GM12878 (cell line): Measurements from ENCODE around the gene ANKRD33. TPM values are rescaled to one million over a fixed set of nuclear protein-coding genes. Genes with fewer than 3 reads are reported as not detected.

ENCODE experiments used
- ATAC-seq: fragments of 200-7000 bp; cut with Tn5 transposase; 3 replicates; pipeline ENCODE4 v1.9.1; 2020; ENCODE audit warnings: mild to moderate bottlenecking, moderate library complexity
- BruUV-seq: library from RNA; stranded (reverse); fragments of 400-500 nt; replicated peaks from 2 replicates; lab custom pipeline; 2021; lab: Mats Ljungman, UMichigan
- CTCF ChIA-PET: fragments of 300-600 bp; sonication (Branson Sonifier 250); formaldehyde crosslinking; extraction: SDS; loops from one replicate; lab custom pipeline; 2021; ENCODE audit warnings: inconsistent platforms; lab: Yijun Ruan, JAX
- POLR2A ChIA-PET: fragments of 350-600 bp; formaldehyde crosslinking; extraction: SDS; loops from one replicate; lab custom pipeline; 2021; ENCODE audit warnings: inconsistent platforms; lab: Charles Lee
- RAD21 ChIA-PET: fragments of 300-600 bp; sonication (Branson Sonifier 250); formaldehyde crosslinking; loops from one replicate; lab custom pipeline; 2023; ENCODE audit warnings: antibody characterized with exemption; ENCODE audit not compliant: unreplicated experiment; lab: Charles Lee
- SMC1A ChIA-PET: fragments of 300-600 bp; sonication (Branson Sonifier 250); formaldehyde crosslinking; loops from one replicate; lab custom pipeline; 2023; ENCODE audit not compliant: unreplicated experiment, uncharacterized antibody; lab: Charles Lee
- DNase-seq: peaks from one replicate; pipeline ENCODE4 v3.0.0-alpha.2; 2011; ENCODE audit warnings: low read depth, low spot score
- FAIRE-seq: peaks from 3 replicates; lab custom pipeline; 2011; peaks lifted over from hg19 to GRCh38; lab: Jason Lieb, UNC
- H2AFZ ChIP-seq: 2 replicates; pipeline ENCODE4 v1.6.0; 2011; ENCODE audit warnings: low read depth, low read length, control low read depth; ENCODE audit not compliant: control insufficient read depth
- H3K27ac ChIP-seq: 2 replicates; pipeline ENCODE4 v1.5.1; 2011; ENCODE audit warnings: control low read depth; ENCODE audit not compliant: control insufficient read depth, insufficient read depth
- H3K27me3 ChIP-seq, 2 experiments: replicated peaks in 1 of 2; 2 replicates each; pipeline versions ENCODE4 v1.6.0 to v1.6.1; 2011; ENCODE audit warnings: low read length in 1 of 2; ENCODE audit not compliant: control insufficient read depth in 2 of 2, insufficient read depth in 2 of 2
- H3K36me3 ChIP-seq, 2 experiments: 2 replicates each; pipeline ENCODE4 v1.5.1; 2011; ENCODE audit warnings: low read length in 1 of 2; ENCODE audit not compliant: control insufficient read depth in 2 of 2, insufficient read depth in 2 of 2
- H3K4me1 ChIP-seq: 2 replicates; pipeline ENCODE4 v1.6.1; 2011; ENCODE audit warnings: mild to moderate bottlenecking, low read length, moderate library complexity, mixed read lengths; ENCODE audit not compliant: control insufficient read depth, insufficient read depth
- H3K4me2 ChIP-seq: 2 replicates; pipeline ENCODE4 v1.6.0; 2011; ENCODE audit warnings: control low read depth; ENCODE audit not compliant: control insufficient read depth, insufficient read depth
- H3K4me3 ChIP-seq: fragments of 200-600 bp; sonication (generic); 2 replicates; pipeline ENCODE4 v1.5.1; 2016
- H3K79me2 ChIP-seq: 2 replicates; pipeline ENCODE4 v1.6.0; 2011; ENCODE audit warnings: low read length; ENCODE audit not compliant: control insufficient read depth, insufficient read depth
- H3K9ac ChIP-seq: 2 replicates; pipeline ENCODE4 v1.8.0; 2011; ENCODE audit warnings: low read length, control low read depth, mixed read lengths; ENCODE audit not compliant: control insufficient read depth, insufficient read depth
- H3K9me3 ChIP-seq: replicated peaks from 3 replicates; pipeline ENCODE4 v1.5.1; 2011; ENCODE audit warnings: mild to moderate bottlenecking, low read length; ENCODE audit not compliant: control insufficient read depth, insufficient read depth
- H4K20me1 ChIP-seq: 2 replicates; pipeline ENCODE4 v1.6.0; 2011; ENCODE audit not compliant: control insufficient read depth, insufficient read depth
- BACH1 ChIP-seq: fragments of 450-650 bp; IDR thresholded peaks from 2 replicates; pipeline ENCODE4 v1.6.1; 2017; ENCODE audit warnings: mild to moderate bottlenecking, borderline replicate concordance
- CBX5 ChIP-seq: sonication (generic); IDR thresholded peaks from 2 replicates; pipeline ENCODE4 v1.6.1; 2016; ENCODE audit warnings: low read depth, moderate library complexity, mild to moderate bottlenecking, inconsistent platforms
- CREM ChIP-seq: IDR thresholded peaks from 2 replicates; pipeline ENCODE4 v1.6.1; 2014; ENCODE audit warnings: antibody characterized with exemption, low read depth
- MTA3 ChIP-seq: IDR thresholded peaks from 2 replicates; pipeline ENCODE4 v1.6.1; 2012; ENCODE audit warnings: low read length, inconsistent platforms, borderline replicate concordance
- NFYB ChIP-seq: IDR thresholded peaks from 2 replicates; pipeline ENCODE4 v1.6.1; 2011; ENCODE audit warnings: low read depth, mild to moderate bottlenecking, low read length, improper control_type of control experiment, moderate library complexity; ENCODE audit not compliant: insufficient read depth
- RAD51 ChIP-seq: fragments of 450-650 bp; IDR thresholded peaks from 2 replicates; pipeline ENCODE4 v1.6.1; 2016; ENCODE audit warnings: moderate library complexity, mild to moderate bottlenecking, inconsistent platforms
- TARDBP ChIP-seq: IDR thresholded peaks from 2 replicates; pipeline ENCODE4 v1.6.1; 2016; ENCODE audit warnings: borderline replicate concordance
- TCF12 ChIP-seq: IDR thresholded peaks from 2 replicates; pipeline ENCODE4 v1.6.1; 2011; ENCODE audit warnings: low read depth, mild to moderate bottlenecking, low read length
- WRNIP1 ChIP-seq: IDR thresholded peaks from 2 replicates; pipeline ENCODE4 v1.6.1; 2011; ENCODE audit warnings: low read depth, low read length, improper control_type of control experiment, borderline replicate concordance
- ZNF622 ChIP-seq: fragments of 450-650 bp; IDR thresholded peaks from 2 replicates; pipeline ENCODE4 v1.6.1; 2017; ENCODE audit warnings: mild to moderate bottlenecking, inconsistent platforms
- WGBS: methylation state at CpG from one replicate; pipeline ENCODE4 v1.1.6; 2016; ENCODE audit warnings: low lambda C conversion rate; ENCODE audit not compliant: insufficient replicate concordance, insufficient coverage; ENCODE audit errors: missing lambda C conversion rate; 5-methylcytosine and 5-hydroxymethylcytosine counted together
- in situ Hi-C: fragments of 300-500 bp; cut with MboI; formaldehyde crosslinking; loops from 9 replicates; pipeline ENCODE4 v1.14.3; 2018; ENCODE audit warnings: mixed read lengths
- intact Hi-C: fragments of 100-400 bp; cut with micrococcal nuclease; formaldehyde crosslinking; loops from one replicate; pipeline ENCODE4 v1.14.2; 2022; ENCODE audit not compliant: unreplicated experiment
- polyA plus RNA-seq, 11 experiments: library from polyadenylated mRNA; depleted of rRNA in 4 of 11; unstranded in 6 of 11; stranded (reverse) in 5 of 11; fragments of >200 nt; fragmentation: Nextera tagmentation in 4 of 11; fragmentation: Illumina TruSeq in 1 of 11; extraction: Ambion mirVana in 4 of 11; extraction: Trizol in 1 of 11; gene quantifications; 1 replicate in 1 of 11; 2 replicates in 10 of 11; pipeline versions ENCODE4 v1.2.1 to v1.2.3, GENCODE V29; 2011 to 2016; ENCODE audit warnings: inconsistent platforms in 2 of 11, missing spikeins in 2 of 11, low read depth in 1 of 11
- total RNA-seq, 4 experiments: library from RNA; depleted of rRNA in 3 of 4; stranded (reverse); fragments of >200 nt in 3 of 4; fragmentation: Illumina TruSeq in 1 of 4; extraction: Trizol in 1 of 4; gene quantifications; 2 replicates each; pipeline versions ENCODE4 v1.2.1 to v1.2.3, GENCODE V29; 2013 to 2021
- TF ChIP-seq, protein P1 (sequence below): fragments of 450-650 bp; formaldehyde crosslinking; IDR thresholded peaks from 2 replicates; pipeline ENCODE4 v1.4.0; 2020; ENCODE audit warnings: mild to moderate bottlenecking, moderate library complexity
- TF ChIP-seq, protein P2 (sequence below): fragments of 450-650 bp; IDR thresholded peaks from 2 replicates; pipeline ENCODE4 v1.6.1; 2016; ENCODE audit warnings: mild to moderate bottlenecking, moderate library complexity, borderline replicate concordance
- TF ChIP-seq, protein P3 (sequence below): fragments of 450-650 bp; IDR thresholded peaks from 2 replicates; pipeline ENCODE4 v1.6.1; 2017; ENCODE audit warnings: mild to moderate bottlenecking, moderate library complexity

The ANKRD33 gene
- total and polyA plus RNA-seq, 10 of the 15 experiments (the other 5 are each of a cell fraction or from before 2014, with no cell fraction given), result not detected

DNA sequence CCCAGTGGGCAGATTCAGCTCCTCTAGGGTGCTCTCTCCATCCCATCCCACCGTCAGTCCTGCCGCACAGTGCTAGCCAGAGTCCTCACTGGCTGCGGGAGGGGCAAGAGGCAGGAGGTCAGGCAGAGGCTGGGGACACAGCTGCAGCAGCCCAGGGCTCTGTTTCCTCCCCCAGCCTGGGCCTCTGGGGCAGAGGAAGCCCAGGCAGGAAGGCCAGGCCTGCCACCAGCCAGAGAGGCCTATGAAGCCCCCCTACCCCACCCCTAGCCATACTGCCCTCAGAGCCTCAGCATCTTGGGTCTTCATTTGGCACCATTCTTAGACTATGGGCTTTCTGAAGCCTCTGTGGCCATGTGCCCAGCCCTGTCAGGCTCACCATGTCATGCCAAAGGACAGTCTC, 22.8 kb downstream of the ANKRD33 start:
- ChIA-PET POLR2A (no interaction called here), SMC1A (interaction anchor here (0.9 kb wide), 1 partner anchor 13 kb away, joined by 3 read pairs; no protein-coding TSS in a partner anchor), RAD21 (no interaction called here), CTCF (interaction anchor here (2.7 kb wide), 1 partner anchor 11 kb away, joined by 9 read pairs; no protein-coding TSS in a partner anchor)
- no peak for ATAC-seq
- Histone ChIP-seq H3K4me2 (no peak overlapping the region), H3K79me2 (no peaks in the 10 kb centered on the region), H4K20me1 (no peaks in the 10 kb centered on the region), H3K27ac (no peak overlapping the region), H3K4me3 (no peak overlapping the region), H3K36me3 (no peaks in the 10 kb centered on the region), H3K9ac (no peak overlapping the region), H2AFZ (no peak overlapping the region), H3K9me3 (no peaks in the 10 kb centered on the region), H3K4me1 (peaks cover 14% of the 10 kb centered on the region), H3K27me3 (peaks cover 12 to 14% of the 10 kb centered on the region in 2 experiments)
- no TSS peak for BruUV-seq
- no peak for DNase-seq
- 47% methylated on average over 3 of the region's 3 CpGs for WGBS
- FAIRE-seq, result no peak
- in situ Hi-C loops, result no loop called here
- intact Hi-C loops, result no loop called here
- TF ChIP-seq, protein P1, sequence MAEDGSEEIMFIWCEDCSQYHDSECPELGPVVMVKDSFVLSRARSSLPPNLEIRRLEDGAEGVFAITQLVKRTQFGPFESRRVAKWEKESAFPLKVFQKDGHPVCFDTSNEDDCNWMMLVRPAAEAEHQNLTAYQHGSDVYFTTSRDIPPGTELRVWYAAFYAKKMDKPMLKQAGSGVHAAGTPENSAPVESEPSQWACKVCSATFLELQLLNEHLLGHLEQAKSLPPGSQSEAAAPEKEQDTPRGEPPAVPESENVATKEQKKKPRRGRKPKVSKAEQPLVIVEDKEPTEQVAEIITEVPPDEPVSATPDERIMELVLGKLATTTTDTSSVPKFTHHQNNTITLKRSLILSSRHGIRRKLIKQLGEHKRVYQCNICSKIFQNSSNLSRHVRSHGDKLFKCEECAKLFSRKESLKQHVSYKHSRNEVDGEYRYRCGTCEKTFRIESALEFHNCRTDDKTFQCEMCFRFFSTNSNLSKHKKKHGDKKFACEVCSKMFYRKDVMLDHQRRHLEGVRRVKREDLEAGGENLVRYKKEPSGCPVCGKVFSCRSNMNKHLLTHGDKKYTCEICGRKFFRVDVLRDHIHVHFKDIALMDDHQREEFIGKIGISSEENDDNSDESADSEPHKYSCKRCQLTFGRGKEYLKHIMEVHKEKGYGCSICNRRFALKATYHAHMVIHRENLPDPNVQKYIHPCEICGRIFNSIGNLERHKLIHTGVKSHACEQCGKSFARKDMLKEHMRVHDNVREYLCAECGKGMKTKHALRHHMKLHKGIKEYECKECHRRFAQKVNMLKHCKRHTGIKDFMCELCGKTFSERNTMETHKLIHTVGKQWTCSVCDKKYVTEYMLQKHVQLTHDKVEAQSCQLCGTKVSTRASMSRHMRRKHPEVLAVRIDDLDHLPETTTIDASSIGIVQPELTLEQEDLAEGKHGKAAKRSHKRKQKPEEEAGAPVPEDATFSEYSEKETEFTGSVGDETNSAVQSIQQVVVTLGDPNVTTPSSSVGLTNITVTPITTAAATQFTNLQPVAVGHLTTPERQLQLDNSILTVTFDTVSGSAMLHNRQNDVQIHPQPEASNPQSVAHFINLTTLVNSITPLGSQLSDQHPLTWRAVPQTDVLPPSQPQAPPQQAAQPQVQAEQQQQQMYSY (CRISPR knock-in tag), result no peak
- TF ChIP-seq NFYB, result no peak
- no peak for TF ChIP-seq TCF12
- TF ChIP-seq, protein P2, sequence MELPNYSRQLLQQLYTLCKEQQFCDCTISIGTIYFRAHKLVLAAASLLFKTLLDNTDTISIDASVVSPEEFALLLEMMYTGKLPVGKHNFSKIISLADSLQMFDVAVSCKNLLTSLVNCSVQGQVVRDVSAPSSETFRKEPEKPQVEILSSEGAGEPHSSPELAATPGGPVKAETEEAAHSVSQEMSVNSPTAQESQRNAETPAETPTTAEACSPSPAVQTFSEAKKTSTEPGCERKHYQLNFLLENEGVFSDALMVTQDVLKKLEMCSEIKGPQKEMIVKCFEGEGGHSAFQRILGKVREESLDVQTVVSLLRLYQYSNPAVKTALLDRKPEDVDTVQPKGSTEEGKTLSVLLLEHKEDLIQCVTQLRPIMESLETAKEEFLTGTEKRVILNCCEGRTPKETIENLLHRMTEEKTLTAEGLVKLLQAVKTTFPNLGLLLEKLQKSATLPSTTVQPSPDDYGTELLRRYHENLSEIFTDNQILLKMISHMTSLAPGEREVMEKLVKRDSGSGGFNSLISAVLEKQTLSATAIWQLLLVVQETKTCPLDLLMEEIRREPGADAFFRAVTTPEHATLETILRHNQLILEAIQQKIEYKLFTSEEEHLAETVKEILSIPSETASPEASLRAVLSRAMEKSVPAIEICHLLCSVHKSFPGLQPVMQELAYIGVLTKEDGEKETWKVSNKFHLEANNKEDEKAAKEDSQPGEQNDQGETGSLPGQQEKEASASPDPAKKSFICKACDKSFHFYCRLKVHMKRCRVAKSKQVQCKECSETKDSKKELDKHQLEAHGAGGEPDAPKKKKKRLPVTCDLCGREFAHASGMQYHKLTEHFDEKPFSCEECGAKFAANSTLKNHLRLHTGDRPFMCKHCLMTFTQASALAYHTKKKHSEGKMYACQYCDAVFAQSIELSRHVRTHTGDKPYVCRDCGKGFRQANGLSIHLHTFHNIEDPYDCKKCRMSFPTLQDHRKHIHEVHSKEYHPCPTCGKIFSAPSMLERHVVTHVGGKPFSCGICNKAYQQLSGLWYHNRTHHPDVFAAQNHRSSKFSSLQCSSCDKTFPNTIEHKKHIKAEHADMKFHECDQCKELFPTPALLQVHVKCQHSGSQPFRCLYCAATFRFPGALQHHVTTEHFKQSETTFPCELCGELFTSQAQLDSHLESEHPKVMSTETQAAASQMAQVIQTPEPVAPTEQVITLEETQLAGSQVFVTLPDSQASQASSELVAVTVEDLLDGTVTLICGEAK, result no peak
- no peak for TF ChIP-seq ZNF622
- TF ChIP-seq, protein P3, sequence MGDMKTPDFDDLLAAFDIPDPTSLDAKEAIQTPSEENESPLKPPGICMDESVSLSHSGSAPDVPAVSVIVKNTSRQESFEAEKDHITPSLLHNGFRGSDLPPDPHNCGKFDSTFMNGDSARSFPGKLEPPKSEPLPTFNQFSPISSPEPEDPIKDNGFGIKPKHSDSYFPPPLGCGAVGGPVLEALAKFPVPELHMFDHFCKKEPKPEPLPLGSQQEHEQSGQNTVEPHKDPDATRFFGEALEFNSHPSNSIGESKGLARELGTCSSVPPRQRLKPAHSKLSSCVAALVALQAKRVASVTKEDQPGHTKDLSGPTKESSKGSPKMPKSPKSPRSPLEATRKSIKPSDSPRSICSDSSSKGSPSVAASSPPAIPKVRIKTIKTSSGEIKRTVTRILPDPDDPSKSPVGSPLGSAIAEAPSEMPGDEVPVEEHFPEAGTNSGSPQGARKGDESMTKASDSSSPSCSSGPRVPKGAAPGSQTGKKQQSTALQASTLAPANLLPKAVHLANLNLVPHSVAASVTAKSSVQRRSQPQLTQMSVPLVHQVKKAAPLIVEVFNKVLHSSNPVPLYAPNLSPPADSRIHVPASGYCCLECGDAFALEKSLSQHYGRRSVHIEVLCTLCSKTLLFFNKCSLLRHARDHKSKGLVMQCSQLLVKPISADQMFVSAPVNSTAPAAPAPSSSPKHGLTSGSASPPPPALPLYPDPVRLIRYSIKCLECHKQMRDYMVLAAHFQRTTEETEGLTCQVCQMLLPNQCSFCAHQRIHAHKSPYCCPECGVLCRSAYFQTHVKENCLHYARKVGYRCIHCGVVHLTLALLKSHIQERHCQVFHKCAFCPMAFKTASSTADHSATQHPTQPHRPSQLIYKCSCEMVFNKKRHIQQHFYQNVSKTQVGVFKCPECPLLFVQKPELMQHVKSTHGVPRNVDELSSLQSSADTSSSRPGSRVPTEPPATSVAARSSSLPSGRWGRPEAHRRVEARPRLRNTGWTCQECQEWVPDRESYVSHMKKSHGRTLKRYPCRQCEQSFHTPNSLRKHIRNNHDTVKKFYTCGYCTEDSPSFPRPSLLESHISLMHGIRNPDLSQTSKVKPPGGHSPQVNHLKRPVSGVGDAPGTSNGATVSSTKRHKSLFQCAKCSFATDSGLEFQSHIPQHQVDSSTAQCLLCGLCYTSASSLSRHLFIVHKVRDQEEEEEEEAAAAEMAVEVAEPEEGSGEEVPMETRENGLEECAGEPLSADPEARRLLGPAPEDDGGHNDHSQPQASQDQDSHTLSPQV, result no peak
- no peak for TF ChIP-seq CBX5
- no peak for TF ChIP-seq TARDBP
- TF ChIP-seq BACH1, result no peak
- no peak for TF ChIP-seq CREM
- no peak for TF ChIP-seq WRNIP1
- no peak for TF ChIP-seq RAD51
- no peak for TF ChIP-seq MTA3
